HepG2 (cell line): ENCODE measurements around the gene KMT2B. TPM values are rescaled to one million over a fixed set of nuclear protein-coding genes. Genes with fewer than 3 reads are reported as not detected.
A peak's percentile ranks its signal among the peaks of the same experiment; 100 is the strongest.

Source experiments
- ARHGAP35 ChIP-seq: sonication (generic); formaldehyde crosslinking; IDR thresholded peaks from 2 replicates; pipeline ENCODE4 v1.9.0; 2022; ENCODE audit warnings: mild to moderate bottlenecking, inconsistent platforms, moderate library complexity, missing genetic modification reagents, borderline replicate concordance
- ATF2 ChIP-seq: sonication (generic); formaldehyde crosslinking; IDR thresholded peaks from 2 replicates; pipeline ENCODE4 v1.4.0; 2020; ENCODE audit warnings: missing genetic modification reagents
- ATF7 ChIP-seq, 2 experiments: fragments of 450-650 bp in 1 of 2; sonication (generic) in 1 of 2; formaldehyde crosslinking in 1 of 2; IDR thresholded peaks; 2 replicates each; pipeline versions ENCODE4 v1.4.0 to v1.6.1; 2016 to 2020; ENCODE audit warnings: antibody characterized with exemption in 1 of 2, mild to moderate bottlenecking in 1 of 2, missing genetic modification reagents in 1 of 2
- CC2D1A ChIP-seq: sonication (generic); formaldehyde crosslinking; IDR thresholded peaks from 2 replicates; pipeline ENCODE4 v1.8.1; 2023; ENCODE audit warnings: mild to moderate bottlenecking, missing genetic modification reagents
- CENPX ChIP-seq: sonication (generic); formaldehyde crosslinking; IDR thresholded peaks from 2 replicates; pipeline ENCODE4 v1.9.0; 2021; ENCODE audit warnings: mild to moderate bottlenecking, missing genetic modification reagents, moderate library complexity
- CHD2 ChIP-seq: IDR thresholded peaks from 2 replicates; pipeline ENCODE4 v1.6.1; 2011; ENCODE audit warnings: low read depth, low read length, improper control_type of control experiment
- EEA1 ChIP-seq: sonication (generic); formaldehyde crosslinking; IDR thresholded peaks from 2 replicates; pipeline ENCODE4 v1.5.1; 2020; ENCODE audit warnings: mild to moderate bottlenecking, missing genetic modification reagents, borderline replicate concordance
- EED ChIP-seq: sonication (generic); formaldehyde crosslinking; IDR thresholded peaks from 2 replicates; pipeline ENCODE4 v1.5.0; 2020; ENCODE audit warnings: mild to moderate bottlenecking, missing genetic modification reagents
- GFI1 ChIP-seq: sonication (generic); formaldehyde crosslinking; IDR thresholded peaks from 2 replicates; pipeline ENCODE4 v1.5.0; 2020; ENCODE audit warnings: missing genetic modification reagents, mild to moderate bottlenecking, borderline replicate concordance
- HIVEP1 ChIP-seq: sonication (generic); formaldehyde crosslinking; IDR thresholded peaks from 2 replicates; pipeline ENCODE4 v1.4.0; 2020; ENCODE audit warnings: mild to moderate bottlenecking, missing genetic modification reagents
- HOXA3 ChIP-seq: sonication (generic); formaldehyde crosslinking; IDR thresholded peaks from 2 replicates; pipeline ENCODE4 v1.5.0; 2020; ENCODE audit warnings: missing genetic modification reagents
- NCOA1 ChIP-seq: sonication (generic); formaldehyde crosslinking; IDR thresholded peaks from 2 replicates; pipeline ENCODE4 v1.9.0; 2021; ENCODE audit warnings: missing genetic modification reagents
- NCOA5 ChIP-seq: sonication (generic); formaldehyde crosslinking; IDR thresholded peaks from 2 replicates; pipeline ENCODE4 v1.4.0; 2020; ENCODE audit warnings: missing genetic modification reagents
- PRDM10 ChIP-seq: sonication (generic); formaldehyde crosslinking; IDR thresholded peaks from 2 replicates; pipeline ENCODE4 v1.4.0; 2020; ENCODE audit warnings: low read depth, missing genetic modification reagents
- RARA ChIP-seq: IDR thresholded peaks from 2 replicates; pipeline ENCODE4 v1.6.1; 2016; ENCODE audit warnings: missing genetic modification reagents, missing compliant biosample characterization
- RFX1 ChIP-seq: fragments of 450-650 bp; IDR thresholded peaks from 2 replicates; pipeline ENCODE4 v1.6.1; 2017
- SP140L ChIP-seq: sonication (generic); formaldehyde crosslinking; IDR thresholded peaks from 2 replicates; pipeline ENCODE4 v1.4.0; 2020; ENCODE audit warnings: missing genetic modification reagents, borderline replicate concordance
- SP2 ChIP-seq: sonication (generic); formaldehyde crosslinking; IDR thresholded peaks from 2 replicates; pipeline ENCODE4 v1.5.1; 2020; ENCODE audit warnings: mild to moderate bottlenecking, missing genetic modification reagents
- TCF7 ChIP-seq: sonication (generic); IDR thresholded peaks from 2 replicates; pipeline ENCODE4 v1.6.1; 2016; ENCODE audit warnings: antibody characterized with exemption, low read depth
- TRIM24 ChIP-seq: sonication (generic); formaldehyde crosslinking; IDR thresholded peaks from 2 replicates; pipeline ENCODE4 v1.8.0; 2022; ENCODE audit warnings: mild to moderate bottlenecking, missing genetic modification reagents
- ZEB1 ChIP-seq: IDR thresholded peaks from 2 replicates; pipeline ENCODE4 v1.6.1; 2012; ENCODE audit warnings: mild to moderate bottlenecking, low read depth, inconsistent platforms; ENCODE audit not compliant: insufficient replicate concordance
- ZKSCAN8 ChIP-seq: IDR thresholded peaks from 2 replicates; pipeline ENCODE4 v1.6.1; 2016; ENCODE audit warnings: borderline replicate concordance, missing genetic modification reagents, missing compliant biosample characterization
- ZNF180 ChIP-seq: sonication (generic); formaldehyde crosslinking; IDR thresholded peaks from 2 replicates; pipeline ENCODE4 v1.4.0; 2020; ENCODE audit warnings: low read depth, missing genetic modification reagents, borderline replicate concordance
- ZNF547 ChIP-seq: sonication (generic); formaldehyde crosslinking; IDR thresholded peaks from 2 replicates; pipeline ENCODE4 v1.5.1; 2020; ENCODE audit warnings: mild to moderate bottlenecking, missing genetic modification reagents
- ZNF615 ChIP-seq: sonication (generic); formaldehyde crosslinking; IDR thresholded peaks from 2 replicates; pipeline ENCODE4 v1.5.0; 2020; ENCODE audit warnings: mild to moderate bottlenecking, missing genetic modification reagents, borderline replicate concordance
- ZNF7 ChIP-seq: IDR thresholded peaks from 2 replicates; pipeline ENCODE4 v1.6.1; 2016; ENCODE audit warnings: missing biosample characterization, missing genetic modification reagents
- ZNF746 ChIP-seq: sonication (generic); formaldehyde crosslinking; IDR thresholded peaks from 2 replicates; pipeline ENCODE4 v1.8.0; 2022; ENCODE audit warnings: mild to moderate bottlenecking, missing genetic modification reagents
- polyA plus RNA-seq, 8 experiments: library from polyadenylated mRNA; depleted of rRNA in 3 of 8; stranded (reverse) in 7 of 8; unstranded in 1 of 8; fragments of >200 nt; fragmentation: Illumina TruSeq in 4 of 8; extraction: Trizol in 4 of 8; gene quantifications; 2 replicates each; pipeline versions ENCODE4 v1.2.1 to v1.2.3, GENCODE V29; 2011 to 2016; ENCODE audit warnings: low read depth in 4 of 8, missing spikeins in 1 of 8, mixed read lengths in 1 of 8; ENCODE audit not compliant: insufficient read depth in 1 of 8
- total RNA-seq, 5 experiments: library from RNA; depleted of rRNA; stranded (reverse); fragments of >200 nt; fragmentation: Illumina TruSeq; extraction: Trizol; gene quantifications; 2 replicates each; pipeline ENCODE4 v1.2.3, GENCODE V29; 2016; ENCODE audit warnings: low read depth in 1 of 5

Gene KMT2B
- total and polyA plus RNA-seq, 2 of the 13 experiments (the other 11 are each of a cell fraction or from before 2014, with no cell fraction given): 6.2 to 16.9 TPM

GRCh38 chr19:35775298-35776101, 57.7 kb downstream of the KMT2B start, which contains the start of gene ARHGAP33 (continued):
- no peak for TF ChIP-seq ZNF746 (CRISPR knock-in tag)
- no peak for TF ChIP-seq EEA1 (CRISPR knock-in tag)
- TF ChIP-seq ZNF547 (CRISPR knock-in tag): no peak
- no peak for TF ChIP-seq ZNF180 (CRISPR knock-in tag)
- no peak for TF ChIP-seq TRIM24 (CRISPR knock-in tag)
- TF ChIP-seq NCOA1 (CRISPR knock-in tag): no peak
- TF ChIP-seq HIVEP1: no peak
- no peak for TF ChIP-seq EED (CRISPR knock-in tag)
- no peak for TF ChIP-seq SP140L (CRISPR knock-in tag)
- TF ChIP-seq PRDM10 (CRISPR knock-in tag): no peak
- no peak for TF ChIP-seq ARHGAP35 (CRISPR knock-in tag)
- TF ChIP-seq CHD2: no peak
- TF ChIP-seq ATF7 (IDR thresholded peaks at IDR 0.05): no peak
- no peak for TF ChIP-seq ATF7 (CRISPR knock-in tag; IDR thresholded peaks at IDR 0.05)
- TF ChIP-seq CC2D1A (CRISPR knock-in tag): no peak
- no peak for TF ChIP-seq RARA (CRISPR knock-in tag)
- TF ChIP-seq ZKSCAN8 (CRISPR knock-in tag): no peak
- TF ChIP-seq ATF2: no peak
- no peak for TF ChIP-seq ZNF7 (CRISPR knock-in tag)
- TF ChIP-seq TCF7: no peak
- peak; percentile 80 for TF ChIP-seq HOXA3 (CRISPR knock-in tag)
- no peak for TF ChIP-seq CENPX
- no peak for TF ChIP-seq ZNF615 (CRISPR knock-in tag)
- no peak for TF ChIP-seq GFI1 (CRISPR knock-in tag)
- no peak for TF ChIP-seq NCOA5
- no peak for TF ChIP-seq ZEB1
- no peak for TF ChIP-seq RFX1
- peak; percentile 77 for TF ChIP-seq SP2 (CRISPR knock-in tag)
